Stimulated activated CD8-positive, alpha-beta memory T cell treated with anti-CD3 and anti-CD28 coated beads, Interleukin-12 subunit alpha, Interleukin-12 subunit beta, amount 100 ng/mL, for 24 hours (primary cell): ENCODE measurements around the gene RXFP4.

Source experiments
- DNase-seq: peaks from one replicate; pipeline ENCODE4 v3.0.0-alpha.2; 2020; ENCODE audit errors: extremely low read depth

The RXFP4 gene

GRCh38 chr1:155960081-155960745 lies 18.8 kb downstream of the RXFP4 start:
- no peak for DNase-seq

- DNase-seq = no peak
Measured at GRCh38 chr1:155961937-155962336, 20.5 kb downstream of the RXFP4 start.

DNA sequence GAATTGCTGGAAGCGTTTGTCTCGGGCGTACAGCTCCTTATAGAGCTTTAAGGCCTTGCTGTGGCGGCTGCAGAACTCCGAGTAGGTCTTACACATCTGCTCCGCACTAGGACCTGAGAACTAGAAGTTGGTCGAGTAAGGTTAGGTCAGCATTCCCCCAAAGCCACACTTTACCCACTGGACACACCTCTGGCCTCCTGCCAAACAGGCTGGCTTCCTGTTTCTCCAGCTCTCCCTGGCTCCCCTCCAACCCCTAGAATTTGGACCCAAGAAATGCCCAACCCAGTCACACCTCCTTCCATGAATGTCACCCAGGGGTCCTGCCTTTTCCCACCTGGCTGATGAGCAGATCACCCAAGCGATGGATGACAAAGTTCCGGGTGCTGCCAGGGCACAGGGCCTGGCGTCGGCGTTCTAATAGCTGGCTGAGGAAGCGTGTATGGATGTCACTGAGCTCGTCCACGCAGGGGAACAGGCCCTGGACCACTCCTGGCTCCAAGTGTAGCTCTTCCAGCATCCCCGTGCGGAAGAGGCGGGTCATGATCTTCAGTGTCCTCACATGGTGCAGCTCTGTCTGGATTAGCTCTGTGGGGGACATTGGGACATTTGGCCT lies 21.3 kb downstream of the RXFP4 start:
- no peak for DNase-seq

DNA sequence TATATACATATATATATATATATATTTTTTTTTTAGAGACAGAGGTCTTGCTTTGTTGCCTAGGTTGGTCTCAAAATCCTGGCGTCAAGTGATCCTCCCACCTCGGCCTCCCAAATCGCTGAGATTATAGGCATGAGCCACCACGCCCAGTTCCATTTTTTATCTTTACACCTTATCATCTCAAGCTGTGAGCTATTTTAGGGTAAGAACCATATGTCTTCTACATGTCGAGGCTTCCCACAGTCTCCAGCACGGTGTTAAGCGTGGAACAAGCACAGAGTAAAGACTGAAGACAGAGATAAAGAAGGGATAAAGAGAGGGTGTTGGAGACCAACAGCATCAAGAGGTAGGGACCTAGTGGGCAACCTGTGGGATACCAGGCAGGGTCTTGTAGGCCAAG lies 22.8 kb downstream of the RXFP4 start:
- no peak for DNase-seq

DNA sequence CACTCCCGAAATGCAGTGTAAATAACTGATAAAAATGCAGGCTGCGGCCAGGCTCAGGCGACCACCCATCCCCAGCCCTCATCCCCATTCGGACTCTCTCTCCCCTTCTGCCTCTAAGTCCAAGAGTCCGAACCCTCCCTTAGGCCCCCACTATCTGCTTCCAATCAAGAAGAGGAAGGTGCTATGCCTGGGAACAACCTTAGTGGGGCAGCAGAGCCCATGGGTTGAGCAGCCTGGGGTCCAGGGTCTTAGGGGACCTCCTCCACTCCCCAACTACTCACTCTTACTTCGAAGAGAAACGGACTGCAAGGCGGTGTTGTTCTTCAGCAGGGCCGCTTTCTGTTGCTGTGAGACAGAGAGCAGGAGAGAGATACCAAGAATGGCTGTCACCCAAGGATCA lies 24.7 kb downstream of the RXFP4 start:
- DNase-seq = no peak

DNA sequence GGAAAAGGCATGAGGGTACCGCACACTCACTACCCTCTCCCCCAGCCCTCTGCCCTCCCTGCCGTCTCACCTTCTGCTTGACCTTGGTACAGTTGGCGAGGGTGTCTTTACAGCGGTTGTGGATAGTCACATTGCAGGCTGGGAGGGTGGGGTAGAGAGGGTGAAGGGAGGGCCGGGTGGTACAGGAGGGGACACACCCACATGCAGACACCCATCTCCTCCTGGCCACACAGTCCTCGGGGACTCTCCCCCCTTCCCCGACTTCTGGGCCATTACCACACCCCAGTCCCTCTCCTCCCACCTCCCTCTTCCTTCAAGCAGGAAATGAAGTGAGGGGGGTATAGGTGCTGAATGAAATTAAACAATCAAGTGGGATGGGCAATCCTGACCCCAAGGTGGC lies 25.3 kb downstream of the RXFP4 start:
- no peak for DNase-seq

DNA sequence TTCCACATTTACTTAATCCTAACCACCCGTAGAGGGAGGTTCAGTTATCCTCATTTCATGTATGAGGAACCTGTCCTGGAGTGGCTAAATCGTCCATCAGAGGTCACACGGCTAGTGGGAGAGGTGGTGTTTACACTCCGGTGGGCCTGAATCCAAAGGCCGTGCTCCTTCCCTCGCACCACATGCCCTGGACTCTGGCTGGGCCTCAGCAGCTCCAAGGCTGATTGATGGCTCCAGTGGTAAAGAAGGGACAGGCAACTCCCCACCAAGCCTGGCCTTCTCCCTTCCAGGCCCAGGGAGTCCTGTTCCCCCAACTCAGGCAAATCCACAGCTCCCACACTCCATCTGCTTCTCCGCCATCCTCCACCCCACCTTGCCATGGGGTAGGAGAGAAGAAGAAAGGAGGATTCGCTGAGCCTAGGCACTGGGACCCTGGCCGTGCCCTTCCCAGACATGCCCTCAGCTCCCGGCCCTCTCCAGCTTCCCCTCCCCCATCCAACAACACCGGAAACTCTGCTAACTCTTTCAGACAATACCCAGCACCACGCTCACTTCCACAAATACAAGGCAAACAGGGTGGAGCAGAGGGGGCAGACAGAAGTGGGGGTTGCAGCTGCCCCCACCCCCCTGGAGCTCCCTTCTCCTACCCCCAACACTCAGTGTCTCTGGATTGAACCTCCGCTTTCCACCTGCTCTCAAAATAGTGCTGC lies 26.1 kb downstream of the RXFP4 start:
- DNase-seq = no peak

GRCh38 chr1:155968051-155968400 lies 26.6 kb downstream of the RXFP4 start:
- DNase-seq = no peak

DNA sequence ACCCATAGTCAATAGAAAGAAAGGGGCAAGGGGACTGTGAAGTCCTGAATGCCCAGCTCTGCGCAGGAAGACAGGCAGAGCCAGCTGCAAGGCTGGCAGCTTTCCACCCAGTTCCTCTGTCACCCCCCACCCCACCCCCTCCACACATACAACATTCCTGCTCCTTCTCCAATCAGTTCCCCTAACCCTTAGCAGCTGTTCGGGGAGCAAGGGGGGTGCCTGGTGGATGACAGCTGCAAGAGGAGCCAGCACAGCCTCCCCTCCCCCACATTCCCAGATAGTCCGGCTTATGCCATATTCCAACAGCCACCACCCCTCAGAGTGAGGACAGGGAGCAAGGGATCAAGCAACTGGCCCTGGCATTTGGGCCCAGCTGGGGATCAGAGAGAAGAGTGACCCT lies 27.2 kb downstream of the RXFP4 start:
- no peak for DNase-seq

DNA sequence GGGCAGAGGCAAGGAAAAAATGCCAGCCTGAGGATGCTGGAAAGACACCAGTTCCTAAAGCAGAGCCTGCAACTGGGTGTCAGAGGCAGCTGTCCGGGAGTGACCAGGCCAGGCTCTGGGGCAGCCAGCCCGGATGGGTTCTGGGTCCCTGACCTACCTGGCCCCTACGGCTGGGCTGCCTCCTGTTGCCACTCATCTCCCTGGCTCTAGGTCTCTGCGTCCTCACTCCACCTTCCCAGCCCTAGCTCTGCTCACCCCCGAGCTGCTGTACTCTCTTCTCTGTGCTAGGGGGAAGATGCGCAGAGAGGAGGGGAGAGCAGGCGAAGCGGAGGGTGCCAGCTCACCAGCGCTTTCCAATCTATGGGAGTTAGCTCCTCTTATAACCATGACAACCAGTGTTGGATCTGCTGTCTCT lies 27.9 kb downstream of the RXFP4 start:
- DNase-seq = no peak

- no peak for DNase-seq
Measured at GRCh38 chr1:155970531-155971167, 29.2 kb downstream of the RXFP4 start.

- DNase-seq = no peak
Measured at GRCh38 chr1:155971910-155972809, 30.7 kb downstream of the RXFP4 start.

DNA sequence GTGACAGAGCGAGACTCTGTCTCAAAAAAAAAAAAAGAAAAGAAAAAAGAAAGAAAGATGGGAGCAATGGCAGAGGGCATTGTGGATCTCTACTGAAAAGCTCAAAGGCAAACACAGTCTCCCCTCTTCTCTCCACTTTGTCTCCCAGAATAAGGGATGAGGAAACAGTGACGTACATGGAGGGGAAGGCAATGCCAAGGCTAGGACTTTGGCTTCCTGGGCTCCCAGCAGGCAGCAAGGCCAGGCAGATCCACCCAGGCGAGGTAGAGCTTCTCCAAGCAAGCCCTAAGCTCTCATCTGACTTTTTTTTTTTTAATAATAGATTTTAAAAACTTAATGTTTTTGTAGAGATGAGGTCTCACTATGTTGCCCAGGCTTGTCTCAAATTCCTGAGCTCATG lies 32.3 kb downstream of the RXFP4 start:
- DNase-seq = no peak

GRCh38 chr1:155974208-155975115 lies 33.0 kb downstream of the RXFP4 start:
- DNase-seq = no peak

DNA sequence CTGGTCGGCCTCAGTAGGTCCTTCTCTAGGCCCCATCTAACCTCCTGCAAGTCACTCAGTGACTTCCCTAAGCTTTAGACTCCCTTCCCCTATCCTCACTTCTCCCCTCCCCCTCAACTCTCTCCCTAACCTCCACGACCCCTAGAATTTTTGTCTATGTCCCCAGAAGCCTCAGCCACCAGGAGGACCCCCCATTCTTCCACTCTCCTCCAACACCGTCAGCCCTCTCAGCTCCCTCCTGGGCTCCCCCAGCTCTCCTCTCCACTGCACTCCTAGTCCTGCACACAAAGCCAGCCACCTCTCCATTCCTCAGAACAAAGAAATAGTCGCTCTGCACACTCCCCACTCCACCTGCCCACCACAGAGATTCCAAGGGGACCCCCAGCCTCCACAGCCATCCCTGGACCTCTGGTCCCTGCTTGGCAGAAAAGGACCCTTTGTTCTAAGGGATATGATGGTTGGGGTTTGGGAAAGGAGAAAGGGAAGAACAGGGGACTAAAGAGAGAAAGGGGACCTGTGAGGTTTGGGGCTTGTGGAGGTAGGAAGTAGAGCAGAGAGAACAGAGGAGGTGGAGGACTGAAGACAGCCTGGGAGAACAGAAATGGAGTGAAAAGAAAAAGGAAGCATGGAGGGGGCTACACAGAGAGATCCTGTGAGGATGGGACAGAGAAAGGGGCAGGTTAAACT lies 34.1 kb downstream of the RXFP4 start:
- no peak for DNase-seq

DNA sequence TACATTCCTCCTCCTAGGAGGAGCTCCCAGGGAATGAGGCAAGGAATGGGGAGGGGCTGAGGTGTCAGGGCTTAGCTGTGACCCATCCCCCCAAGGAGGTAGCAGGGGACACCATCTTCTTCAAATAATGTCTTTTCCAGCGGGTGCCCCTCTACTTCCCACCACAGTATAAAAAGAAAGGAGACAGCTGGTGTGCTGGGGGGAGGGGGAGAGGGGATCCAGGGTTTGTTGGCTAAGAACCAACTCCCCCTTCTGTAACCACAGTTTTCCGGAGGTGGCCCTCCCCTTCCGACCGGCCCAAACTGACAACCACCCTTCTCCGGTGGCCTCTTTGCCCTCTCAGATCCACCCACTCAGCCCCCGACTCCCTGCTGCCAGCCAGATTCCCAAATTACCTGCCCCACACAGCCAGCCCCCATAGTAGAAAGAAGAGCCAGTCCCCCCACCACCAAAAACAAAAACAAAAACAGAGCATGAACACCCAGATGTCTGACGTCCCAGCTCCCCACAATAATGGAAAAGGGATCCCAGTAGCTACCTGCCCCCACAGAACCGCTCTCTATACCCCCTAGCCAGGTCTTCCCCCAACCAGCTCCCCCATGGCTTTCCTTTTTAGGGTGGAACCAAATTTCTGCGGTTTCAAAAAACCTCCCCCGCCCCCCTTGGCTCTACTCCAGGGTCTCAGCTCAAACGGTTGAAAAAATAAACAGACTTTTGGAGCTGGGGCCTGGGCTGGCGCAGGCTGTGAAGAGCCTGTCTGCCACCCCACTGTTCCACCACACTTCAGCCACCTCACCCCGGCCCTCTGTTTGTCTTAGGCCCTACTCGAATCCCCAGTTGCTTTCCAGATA lies 34.8 kb downstream of the RXFP4 start:
- DNase-seq = no peak

GRCh38 chr1:155976913-155977689 lies 35.7 kb downstream of the RXFP4 start:
- no peak for DNase-seq

DNA sequence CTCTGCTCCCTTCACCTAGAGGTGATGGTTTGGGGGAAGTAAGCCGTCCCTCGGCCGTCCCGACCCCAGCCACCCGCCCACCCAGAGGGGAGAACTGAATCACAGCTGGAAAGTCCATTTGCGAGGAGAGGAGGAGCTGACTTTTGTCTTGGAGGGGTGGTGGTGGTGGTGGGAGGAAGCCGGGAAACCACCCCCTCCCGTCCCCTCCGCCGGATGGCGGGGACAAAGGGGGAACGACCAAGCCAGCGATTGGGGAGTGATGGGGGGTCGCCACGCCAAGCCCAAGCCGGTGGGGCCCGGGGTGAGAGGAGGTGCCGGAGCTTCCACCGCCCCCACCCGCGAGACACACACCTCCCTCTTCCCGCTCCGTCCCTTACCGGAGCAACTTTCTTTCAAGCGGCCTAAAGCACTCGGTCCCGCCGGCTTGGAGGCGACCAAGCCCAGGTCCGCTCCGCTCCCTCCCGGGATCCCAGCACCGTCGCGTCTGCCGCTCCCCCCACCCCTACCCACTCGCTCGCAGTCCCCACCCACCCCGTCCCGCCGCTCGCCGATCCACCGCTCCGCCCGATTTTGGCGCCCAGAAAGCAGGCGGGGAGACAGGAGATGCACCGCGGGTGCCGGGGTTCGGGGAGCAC lies 36.4 kb downstream of the RXFP4 start:
- DNase-seq = no peak
